ENCODE data around the gene CLIC6. TPM values are rescaled to one million over a fixed set of nuclear protein-coding genes. Genes with fewer than 3 reads are reported as not detected.

Gene CLIC6
- total and polyA plus RNA-seq, 2 experiments from 2014 or later = 1.1 to 1.5 TPM

DNA sequence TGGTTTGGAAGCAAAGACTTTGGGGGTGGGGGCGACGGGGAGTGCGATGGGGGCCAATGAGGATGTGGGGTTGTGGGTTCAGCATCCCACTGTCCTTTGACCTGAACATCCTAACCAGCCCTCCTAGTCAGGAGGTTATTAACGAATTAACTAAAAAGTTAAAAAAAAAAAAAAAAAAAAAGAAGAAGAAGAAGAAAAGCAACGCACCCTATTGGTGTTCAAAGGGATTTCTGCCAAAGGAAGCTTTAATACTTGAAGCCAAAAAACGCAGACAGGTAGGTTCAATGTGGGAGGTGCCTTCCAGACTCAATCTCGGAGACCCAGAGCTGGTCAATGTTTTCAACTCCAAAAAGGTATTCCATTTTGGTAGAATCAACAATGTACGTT lies 2.2 kb downstream of the CLIC6 start:
- H3K79me2 ChIP-seq (replicated peaks; ENCODE audit: insufficient read depth) = no peaks in the 10 kb centered on the region
- DNase-seq (ENCODE audit: low spot score) (peak; percentile 60), ATAC-seq (no peak)
- peak overlapping the region; percentile 93 for H2AFZ ChIP-seq
- Mint-ChIP-seq H3K27me3 (ENCODE audit: insufficient read depth, low read depth, poor library complexity) (peaks cover 42% of the 10 kb centered on the region), H3K4me3 (peak overlapping the region; percentile 82), H3K27ac (no peak overlapping the region), H3K4me1 (peaks cover 23% of the 10 kb centered on the region), H3K9me3 (no peaks in the 10 kb centered on the region), H3K36me3 (ENCODE audit: low read depth) (no peaks in the 10 kb centered on the region)
- H4K20me1 ChIP-seq (replicated peaks; ENCODE audit: insufficient read depth) = 0 out of 2 replicates have a peak, but pooled peaks cover 6% of the 10 kb centered on the region
- H3K27ac ChIP-seq (ENCODE audit: low read depth) = no peak overlapping the region
- 0 out of 2 replicates have a peak, but pooled peaks cover 3% of the 10 kb centered on the region for H3F3A ChIP-seq (replicated peaks; ENCODE audit: low read depth)
- peaks cover 66% of the 10 kb centered on the region for H3K27me3 ChIP-seq (ENCODE audit: insufficient read depth)
- peak overlapping the region; percentile 76 for H3K4me3 ChIP-seq
- H3K9me2 ChIP-seq (ENCODE audit: insufficient read depth) = no peaks in the 10 kb centered on the region
- H3K4me1 ChIP-seq (ENCODE audit: insufficient read depth) = peaks cover 24% of the 10 kb centered on the region
- peak overlapping the region; percentile 93 for H3K4me2 ChIP-seq
- TF ChIP-seq, protein P1, sequence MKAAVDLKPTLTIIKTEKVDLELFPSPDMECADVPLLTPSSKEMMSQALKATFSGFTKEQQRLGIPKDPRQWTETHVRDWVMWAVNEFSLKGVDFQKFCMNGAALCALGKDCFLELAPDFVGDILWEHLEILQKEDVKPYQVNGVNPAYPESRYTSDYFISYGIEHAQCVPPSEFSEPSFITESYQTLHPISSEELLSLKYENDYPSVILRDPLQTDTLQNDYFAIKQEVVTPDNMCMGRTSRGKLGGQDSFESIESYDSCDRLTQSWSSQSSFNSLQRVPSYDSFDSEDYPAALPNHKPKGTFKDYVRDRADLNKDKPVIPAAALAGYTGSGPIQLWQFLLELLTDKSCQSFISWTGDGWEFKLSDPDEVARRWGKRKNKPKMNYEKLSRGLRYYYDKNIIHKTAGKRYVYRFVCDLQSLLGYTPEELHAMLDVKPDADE (IDR thresholded peaks at IDR 0.05) = no peak
- peak; percentile 1 to 33; a peak in 2 of 4 replicates for TF ChIP-seq CTCF (conservative IDR thresholded peaks at IDR 0.05; ENCODE audit: low read depth in 2 of 2)
- no peak for TF ChIP-seq POLR2AphosphoS5 (IDR thresholded peaks at IDR 0.05; ENCODE audit: low read depth)
- TF ChIP-seq, protein P2, sequence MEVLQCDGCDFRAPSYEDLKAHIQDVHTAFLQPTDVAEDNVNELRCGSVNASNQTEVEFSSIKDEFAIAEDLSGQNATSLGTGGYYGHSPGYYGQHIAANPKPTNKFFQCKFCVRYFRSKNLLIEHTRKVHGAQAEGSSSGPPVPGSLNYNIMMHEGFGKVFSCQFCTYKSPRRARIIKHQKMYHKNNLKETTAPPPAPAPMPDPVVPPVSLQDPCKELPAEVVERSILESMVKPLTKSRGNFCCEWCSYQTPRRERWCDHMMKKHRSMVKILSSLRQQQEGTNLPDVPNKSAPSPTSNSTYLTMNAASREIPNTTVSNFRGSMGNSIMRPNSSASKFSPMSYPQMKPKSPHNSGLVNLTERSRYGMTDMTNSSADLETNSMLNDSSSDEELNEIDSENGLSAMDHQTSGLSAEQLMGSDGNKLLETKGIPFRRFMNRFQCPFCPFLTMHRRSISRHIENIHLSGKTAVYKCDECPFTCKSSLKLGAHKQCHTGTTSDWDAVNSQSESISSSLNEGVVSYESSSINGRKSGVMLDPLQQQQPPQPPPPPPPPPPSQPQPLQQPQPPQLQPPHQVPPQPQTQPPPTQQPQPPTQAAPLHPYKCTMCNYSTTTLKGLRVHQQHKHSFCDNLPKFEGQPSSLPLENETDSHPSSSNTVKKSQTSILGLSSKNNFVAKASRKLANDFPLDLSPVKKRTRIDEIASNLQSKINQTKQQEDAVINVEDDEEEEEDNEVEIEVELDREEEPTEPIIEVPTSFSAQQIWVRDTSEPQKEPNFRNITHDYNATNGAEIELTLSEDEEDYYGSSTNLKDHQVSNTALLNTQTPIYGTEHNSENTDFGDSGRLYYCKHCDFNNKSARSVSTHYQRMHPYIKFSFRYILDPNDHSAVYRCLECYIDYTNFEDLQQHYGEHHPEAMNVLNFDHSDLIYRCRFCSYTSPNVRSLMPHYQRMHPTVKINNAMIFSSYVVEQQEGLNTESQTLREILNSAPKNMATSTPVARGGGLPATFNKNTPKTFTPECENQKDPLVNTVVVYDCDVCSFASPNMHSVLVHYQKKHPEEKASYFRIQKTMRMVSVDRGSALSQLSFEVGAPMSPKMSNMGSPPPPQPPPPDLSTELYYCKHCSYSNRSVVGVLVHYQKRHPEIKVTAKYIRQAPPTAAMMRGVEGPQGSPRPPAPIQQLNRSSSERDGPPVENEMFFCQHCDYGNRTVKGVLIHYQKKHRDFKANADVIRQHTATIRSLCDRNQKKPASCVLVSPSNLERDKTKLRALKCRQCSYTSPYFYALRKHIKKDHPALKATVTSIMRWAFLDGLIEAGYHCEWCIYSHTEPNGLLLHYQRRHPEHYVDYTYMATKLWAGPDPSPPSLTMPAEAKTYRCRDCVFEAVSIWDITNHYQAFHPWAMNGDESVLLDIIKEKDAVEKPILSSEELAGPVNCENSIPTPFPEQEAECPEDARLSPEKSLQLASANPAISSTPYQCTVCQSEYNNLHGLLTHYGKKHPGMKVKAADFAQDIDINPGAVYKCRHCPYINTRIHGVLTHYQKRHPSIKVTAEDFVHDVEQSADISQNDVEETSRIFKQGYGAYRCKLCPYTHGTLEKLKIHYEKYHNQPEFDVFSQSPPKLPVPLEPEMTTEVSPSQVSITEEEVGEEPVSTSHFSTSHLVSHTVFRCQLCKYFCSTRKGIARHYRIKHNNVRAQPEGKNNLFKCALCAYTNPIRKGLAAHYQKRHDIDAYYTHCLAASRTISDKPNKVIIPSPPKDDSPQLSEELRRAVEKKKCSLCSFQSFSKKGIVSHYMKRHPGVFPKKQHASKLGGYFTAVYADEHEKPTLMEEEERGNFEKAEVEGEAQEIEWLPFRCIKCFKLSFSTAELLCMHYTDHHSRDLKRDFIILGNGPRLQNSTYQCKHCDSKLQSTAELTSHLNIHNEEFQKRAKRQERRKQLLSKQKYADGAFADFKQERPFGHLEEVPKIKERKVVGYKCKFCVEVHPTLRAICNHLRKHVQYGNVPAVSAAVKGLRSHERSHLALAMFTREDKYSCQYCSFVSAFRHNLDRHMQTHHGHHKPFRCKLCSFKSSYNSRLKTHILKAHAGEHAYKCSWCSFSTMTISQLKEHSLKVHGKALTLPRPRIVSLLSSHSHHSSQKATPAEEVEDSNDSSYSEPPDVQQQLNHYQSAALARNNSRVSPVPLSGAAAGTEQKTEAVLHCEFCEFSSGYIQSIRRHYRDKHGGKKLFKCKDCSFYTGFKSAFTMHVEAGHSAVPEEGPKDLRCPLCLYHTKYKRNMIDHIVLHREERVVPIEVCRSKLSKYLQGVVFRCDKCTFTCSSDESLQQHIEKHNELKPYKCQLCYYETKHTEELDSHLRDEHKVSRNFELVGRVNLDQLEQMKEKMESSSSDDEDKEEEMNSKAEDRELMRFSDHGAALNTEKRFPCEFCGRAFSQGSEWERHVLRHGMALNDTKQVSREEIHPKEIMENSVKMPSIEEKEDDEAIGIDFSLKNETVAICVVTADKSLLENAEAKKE (CRISPR knock-in tag; IDR thresholded peaks at IDR 0.05) = no peak
- H3K36me3 ChIP-seq (ENCODE audit: insufficient read depth) = no peaks in the 10 kb centered on the region

Data from GM23338 (cell line).